GM19397 (cell line): Measurements from ENCODE around the gene TXNDC12.

Experiments
- ATAC-seq: cut with Tn5 transposase; IDR thresholded peaks from one replicate; pipeline ENCODE4 v1.9.1; 2021; ENCODE audit warnings: mild to moderate bottlenecking, moderate library complexity; ENCODE audit not compliant: unreplicated experiment

TXNDC12 gene

DNA sequence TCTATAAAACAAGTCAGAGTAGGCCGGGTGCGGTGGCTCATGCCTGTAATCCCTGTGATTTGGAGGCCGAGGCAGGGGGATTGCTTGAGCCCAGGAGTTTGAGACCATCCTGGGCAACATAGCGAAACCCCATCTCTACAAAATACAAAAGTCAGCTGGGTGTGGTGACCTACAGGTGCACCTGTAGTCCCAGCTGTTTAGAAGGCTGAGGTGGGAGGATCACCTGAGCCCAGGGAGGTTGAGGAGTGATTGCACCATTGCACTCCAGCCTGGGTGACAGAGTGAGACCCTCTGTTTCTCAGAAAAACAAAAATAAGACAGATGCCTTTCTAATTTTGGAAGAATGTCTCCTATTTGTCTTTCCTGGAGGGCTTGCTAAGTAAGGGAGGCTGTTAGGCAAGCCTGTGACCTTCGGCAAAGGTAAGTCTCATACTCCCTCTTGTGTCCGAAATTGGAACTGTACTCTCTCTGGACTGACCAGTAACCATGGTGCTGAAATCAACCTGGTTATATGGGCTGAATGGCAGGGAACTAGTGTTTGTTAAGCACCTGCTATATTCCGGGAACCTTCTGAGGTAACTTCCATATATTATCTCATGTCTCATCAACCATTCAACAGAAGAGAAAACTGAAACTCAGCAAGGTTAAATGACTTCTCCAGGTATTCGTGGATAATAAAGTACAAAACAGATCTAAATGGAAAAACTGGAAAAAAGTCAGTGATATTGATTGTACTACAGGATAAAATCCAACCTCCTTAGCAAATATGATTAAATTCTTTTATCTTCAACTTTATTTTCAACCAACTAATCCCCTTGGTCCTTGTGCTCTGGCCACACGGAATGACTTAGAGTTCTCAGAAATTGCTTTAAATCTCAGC, 52.7 kb downstream of the TXNDC12 start:
- ATAC-seq = no peak

DNA sequence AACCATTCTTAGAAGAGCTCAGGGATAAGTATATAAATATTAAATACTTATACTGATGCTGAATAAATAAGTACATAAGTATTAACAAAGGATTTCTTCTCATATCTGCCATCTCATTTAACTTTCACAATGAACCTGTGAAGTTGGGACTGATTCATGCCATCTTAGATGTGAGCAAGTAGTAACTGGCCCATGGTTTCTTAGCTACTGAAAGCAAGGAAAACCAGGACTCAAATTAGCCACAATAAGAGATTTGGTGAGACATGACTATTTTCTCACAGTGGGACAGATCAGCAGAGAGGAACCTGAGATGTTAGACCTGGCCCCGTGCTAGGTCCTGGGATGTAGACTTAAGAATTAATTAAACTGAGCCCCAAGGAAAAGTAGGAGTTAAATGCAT, 56.3 kb downstream of the TXNDC12 start:
- no peak for ATAC-seq

DNA sequence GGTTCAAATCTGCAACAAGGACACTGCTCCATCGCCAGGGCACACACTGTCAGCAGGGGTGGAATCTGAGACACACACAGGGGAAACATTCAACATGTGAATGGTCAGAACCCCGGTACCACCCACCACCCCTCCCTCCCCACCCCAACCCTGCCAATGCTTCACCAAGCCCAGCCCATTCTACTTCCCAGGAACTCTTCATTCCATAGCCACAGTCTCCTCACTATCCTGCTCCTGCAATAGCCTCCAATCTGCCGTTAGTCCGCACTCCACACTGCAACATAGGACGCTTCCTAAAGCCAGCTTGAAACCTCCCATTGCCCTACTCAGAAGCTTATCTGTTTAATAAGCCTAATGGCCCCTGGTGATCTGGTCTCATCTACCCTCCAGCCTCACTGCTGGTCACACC, 57.0 kb downstream of the TXNDC12 start:
- no peak for ATAC-seq

DNA sequence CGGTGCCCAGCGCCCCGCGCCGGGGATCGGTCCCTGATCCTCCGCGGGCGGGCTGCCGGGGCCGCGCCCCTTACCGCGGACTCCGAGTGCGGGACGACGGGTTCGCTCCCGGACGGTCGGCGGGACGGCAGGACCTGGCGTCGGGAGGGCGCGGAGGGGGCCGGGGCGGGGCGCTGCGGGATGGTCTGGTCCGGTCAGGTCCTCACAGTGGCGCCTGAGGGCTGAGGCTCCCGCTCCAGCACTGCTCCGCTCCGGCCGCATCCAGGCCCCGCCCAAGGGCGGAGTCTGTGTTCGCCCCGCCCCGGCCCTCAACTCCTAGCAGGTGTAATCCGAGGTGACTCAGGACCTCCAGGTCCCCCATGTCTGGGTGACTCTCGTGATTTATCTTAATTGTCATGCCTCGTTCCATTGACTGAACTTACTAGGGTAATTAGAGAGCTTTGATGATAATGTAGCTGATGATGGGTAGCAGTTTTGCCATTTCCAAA, 64.5 kb downstream of the TXNDC12 start, which contains the start of gene RAB3B:
Gene RAB3B, minus strand, starts transcription at position 223 of the 488 bp plus-strand sequence. CDS start 13,583 bp downstream, outside the sequence.
- peak; percentile 88 for ATAC-seq

DNA sequence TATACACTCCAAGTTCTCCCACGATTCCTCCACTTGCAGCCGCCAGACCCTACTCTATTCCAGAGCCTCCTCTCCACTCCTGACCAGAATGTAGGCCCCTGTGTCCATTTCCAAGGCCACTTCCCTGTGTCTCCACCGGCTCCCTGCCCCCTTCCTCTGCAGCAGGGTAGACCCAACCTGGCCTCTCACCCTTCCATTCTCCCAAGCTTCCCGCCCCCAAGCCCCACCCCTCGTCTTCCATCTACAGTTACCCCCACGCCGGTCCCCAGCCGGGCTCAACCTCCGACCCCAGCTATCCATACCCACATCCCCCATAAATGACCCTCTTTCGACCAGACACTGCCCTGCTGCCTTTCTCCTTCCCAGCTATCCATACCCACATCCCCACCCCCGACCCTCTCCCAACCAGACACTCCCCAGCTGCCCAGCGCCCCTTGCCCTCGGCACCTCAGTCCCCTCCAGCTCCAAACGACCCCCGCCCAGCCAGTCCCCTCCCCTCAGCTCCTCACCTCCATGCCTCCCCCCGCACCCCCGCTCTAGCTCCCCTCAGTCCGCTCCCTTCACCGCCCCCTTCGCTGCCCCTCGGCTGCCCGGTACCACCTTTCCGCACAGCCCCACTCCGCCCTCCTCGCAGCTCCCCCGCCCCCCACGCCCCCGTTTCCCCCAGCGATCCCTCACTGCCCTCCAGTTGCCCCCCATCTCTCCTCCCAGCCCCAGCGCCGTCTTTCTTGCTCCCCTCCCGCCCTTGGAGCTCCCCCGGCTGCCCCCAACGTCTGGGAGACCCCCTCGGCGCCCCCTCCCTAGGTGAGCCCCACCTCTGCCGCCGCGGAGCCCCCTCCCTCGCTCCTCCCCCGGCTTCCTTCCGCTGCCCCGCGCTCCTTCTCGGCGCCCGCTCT, 65.2 kb downstream of the TXNDC12 start:
- ATAC-seq = no peak

DNA sequence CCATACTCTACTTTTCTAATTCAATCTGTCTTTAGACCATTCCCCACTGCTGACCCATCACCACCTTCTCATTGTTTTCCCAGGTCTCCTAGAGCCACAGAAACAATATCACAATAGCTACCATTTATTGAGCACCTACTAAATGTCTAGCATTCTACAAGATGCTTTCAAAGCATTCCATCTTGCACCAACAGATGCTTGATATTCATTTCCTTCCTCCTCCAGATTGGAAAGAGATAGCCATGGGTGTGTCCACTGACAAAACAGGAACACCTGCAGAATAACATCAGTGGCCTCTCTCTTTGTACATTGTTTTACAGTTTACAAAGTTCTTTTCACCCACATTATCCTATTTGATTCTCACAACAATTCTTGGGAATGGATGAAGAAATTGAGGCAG, 66.7 kb downstream of the TXNDC12 start:
- ATAC-seq = no peak

DNA sequence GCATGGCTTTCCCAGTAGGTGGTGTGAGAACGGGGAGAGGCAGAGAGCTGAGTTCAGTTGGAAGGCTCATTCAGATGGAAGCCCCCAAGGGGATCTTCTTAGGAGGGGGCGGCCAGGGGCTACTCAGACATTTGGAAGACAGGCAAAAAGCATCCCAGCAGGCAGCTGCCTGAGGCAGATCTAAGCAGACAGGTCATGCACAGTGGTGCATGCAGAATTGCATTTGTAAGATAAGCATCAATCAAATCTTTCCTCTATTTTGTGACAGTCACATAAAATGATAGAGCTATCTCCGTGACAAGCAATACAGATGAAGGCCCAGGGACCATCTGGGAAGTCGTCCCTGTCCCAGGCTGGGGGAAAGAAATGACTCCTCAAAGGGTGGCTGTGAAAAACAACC, 68.3 kb downstream of the TXNDC12 start:
- no peak for ATAC-seq

DNA sequence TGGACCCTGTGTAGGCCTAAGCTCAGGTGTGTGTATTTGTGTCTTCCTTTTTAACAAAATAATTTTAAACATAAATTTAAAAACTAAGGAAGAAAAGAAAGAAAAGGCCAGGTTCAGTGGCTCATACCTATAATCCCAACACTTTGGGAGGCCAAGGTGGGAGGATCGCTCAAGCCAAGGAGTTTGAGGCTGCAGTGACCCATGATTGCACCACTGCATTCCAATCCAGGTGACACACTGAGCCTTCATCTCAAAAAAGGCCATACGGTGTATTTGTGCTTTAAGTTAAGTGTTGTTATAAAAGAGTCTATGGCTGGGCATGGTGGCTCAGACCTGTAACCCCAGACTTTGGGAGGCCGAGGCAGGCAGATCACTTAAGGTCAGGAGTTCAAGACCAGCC, 72.8 kb downstream of the TXNDC12 start:
- no peak for ATAC-seq

DNA sequence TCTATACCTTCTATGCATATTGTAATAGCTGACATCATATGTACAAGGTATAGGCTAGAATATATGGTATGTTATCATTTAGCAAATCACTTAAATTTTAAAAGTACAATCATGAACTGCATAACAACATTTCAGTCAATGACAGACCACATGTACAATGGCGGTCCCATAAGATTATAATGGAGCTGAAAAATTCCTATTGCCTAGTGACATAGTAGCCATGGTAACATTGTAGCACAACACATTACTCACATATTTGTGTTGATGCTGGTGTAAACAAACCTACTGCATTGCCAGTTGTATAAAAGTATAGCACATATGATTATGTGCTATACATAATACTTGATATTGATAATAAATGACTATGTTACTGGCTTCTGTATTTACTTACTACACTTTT, 73.4 kb downstream of the TXNDC12 start:
- ATAC-seq = no peak

DNA sequence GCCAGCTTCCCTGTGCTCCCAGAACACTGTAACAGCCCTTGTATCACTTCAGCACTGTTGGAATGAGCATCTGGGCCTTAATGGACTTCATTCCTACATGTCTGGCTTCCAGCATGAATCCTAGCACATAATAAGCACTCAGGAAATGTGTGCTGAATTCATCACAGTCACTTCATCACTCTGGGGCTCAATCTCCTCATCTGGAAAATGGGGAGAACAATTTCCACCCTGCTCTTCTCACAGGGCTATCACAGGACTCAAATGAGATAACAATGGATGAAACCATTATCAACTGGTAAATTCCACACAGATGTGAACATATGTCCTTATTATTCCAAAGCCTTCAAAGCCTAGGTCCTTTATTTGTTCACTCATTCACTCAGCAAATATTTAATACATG, 76.9 kb downstream of the TXNDC12 start:
- ATAC-seq = no peak

DNA sequence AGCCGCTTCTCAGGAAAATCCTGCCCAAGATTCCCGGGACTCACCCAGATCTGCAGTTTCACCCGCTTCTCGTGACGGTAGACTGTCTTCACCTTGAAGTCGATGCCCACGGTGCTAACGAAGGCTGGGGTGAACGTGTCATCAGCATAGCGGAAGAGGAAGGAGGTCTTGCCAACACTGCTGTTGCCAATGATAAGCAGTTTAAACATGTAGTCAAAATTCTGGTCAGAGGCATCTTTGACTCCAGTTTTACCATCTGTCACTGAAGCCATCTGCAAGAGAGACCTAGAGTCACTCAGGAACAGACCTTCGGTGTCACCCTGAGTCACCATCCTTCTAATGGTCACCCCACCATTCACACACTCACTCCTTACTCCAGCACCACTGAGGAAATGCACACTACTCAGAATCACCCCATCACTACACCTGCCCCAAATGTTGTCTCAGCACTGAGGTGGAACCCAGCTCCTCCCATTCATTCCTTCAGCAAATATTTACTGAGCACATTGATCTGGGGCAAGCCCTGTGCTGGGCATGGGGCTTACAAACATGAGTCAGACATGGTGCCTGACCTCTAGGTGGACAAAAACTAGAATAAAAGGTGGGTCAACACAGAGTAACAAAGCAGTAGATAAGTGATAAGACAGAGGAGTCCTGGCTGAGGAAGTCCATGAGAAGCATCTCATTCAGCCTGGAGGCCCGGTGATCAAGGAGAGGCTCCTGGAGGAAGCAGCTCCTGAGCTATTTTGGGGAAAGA, 78.0 kb downstream of the TXNDC12 start:
- ATAC-seq = no peak

DNA sequence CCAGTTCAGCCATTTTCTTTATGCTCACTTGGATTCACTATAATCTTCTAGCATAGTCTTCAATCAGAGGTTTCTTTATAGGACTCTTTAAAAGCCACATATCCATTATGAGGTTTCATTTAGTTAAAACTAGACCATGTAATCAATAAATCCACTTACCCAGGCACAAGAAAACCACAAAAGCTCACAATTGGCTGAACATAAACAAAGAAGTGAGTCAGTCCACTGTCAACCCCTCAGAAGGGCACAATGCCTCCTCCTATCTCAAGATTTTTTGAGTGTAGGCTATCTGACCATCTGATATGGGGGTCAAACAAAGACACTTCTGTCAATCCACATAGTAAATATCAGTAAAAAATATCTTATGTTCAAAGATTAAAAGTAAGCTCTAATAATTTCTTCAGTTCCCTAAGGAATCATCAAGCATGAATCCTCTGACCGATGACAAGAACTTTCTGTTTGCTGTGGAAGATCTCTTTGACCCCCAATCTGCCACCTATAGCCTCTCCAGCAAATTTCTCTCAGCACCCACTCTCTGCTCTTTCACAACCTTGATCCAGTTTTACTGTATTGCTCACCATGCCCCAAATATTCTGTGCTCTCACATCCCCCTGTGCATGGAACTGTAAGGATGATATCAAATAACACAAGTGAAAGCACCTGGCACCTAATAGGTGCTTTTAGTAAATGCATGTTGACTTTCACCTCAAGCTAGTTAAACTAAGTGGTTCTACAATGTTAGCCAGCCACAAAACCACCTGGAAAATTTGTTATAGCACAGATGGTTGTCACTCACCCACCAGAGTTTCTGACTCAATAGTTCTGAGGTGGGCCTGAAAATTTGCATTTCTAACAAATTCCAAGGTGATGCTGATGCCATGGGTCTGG, 81.2 kb downstream of the TXNDC12 start:
- no peak for ATAC-seq
